PC-9 (cell line): ENCODE measurements around the gene ANKRD6.

Source experiments
- CTCF ChIP-seq: fragments of 200-600 bp; sonication (generic); conservative IDR thresholded peaks from 2 replicates; pipeline ENCODE4 v1.6.1; 2017; ENCODE audit warnings: mixed run types, antibody characterized with exemption, mild to moderate bottlenecking, moderate library complexity
- EZH2 ChIP-seq: fragments of 200-600 bp; sonication (generic); IDR thresholded peaks from 2 replicates; pipeline ENCODE4 v1.8.0; 2017; ENCODE audit warnings: antibody characterized with exemption, low read depth

- TF ChIP-seq CTCF = no peak
- no peak for TF ChIP-seq EZH2
These were observed 217.6 kb downstream of the ANKRD6 start for GRCh38 chr6:89650579-89650978.
